GM23338 (cell line): Measurements from ENCODE around the gene HEXB. TPM values are rescaled to one million over a fixed set of nuclear protein-coding genes. Genes with fewer than 3 reads are reported as not detected.

Source experiments
- ATAC-seq: fragments of 200-7000 bp; cut with Tn5 transposase; 3 replicates; pipeline ENCODE4 v1.9.1; 2020
- DNase-seq: peaks from one replicate; pipeline ENCODE4 v3.0.0-alpha.2; 2015; ENCODE audit warnings: low spot score
- H2AFZ ChIP-seq: fragments of 200-600 bp; sonication (generic); 2 replicates; pipeline ENCODE4 v1.8.0; 2016; ENCODE audit warnings: antibody characterized with exemption, mild to moderate bottlenecking, moderate library complexity
- H3F3A ChIP-seq: fragments of 200-600 bp; sonication (generic); replicated peaks from 2 replicates; pipeline ENCODE4 v1.8.0; 2017; ENCODE audit warnings: antibody characterized with exemption, mixed run types, low read depth
- H3K27ac ChIP-seq: fragments of 200-600 bp; sonication (generic); 2 replicates; pipeline ENCODE4 v1.6.1; 2016; ENCODE audit warnings: low read depth
- H3K27me3 ChIP-seq: fragments of 200-600 bp; sonication (generic); 2 replicates; pipeline ENCODE4 v1.8.0; 2016; ENCODE audit warnings: mild to moderate bottlenecking, mixed run types, moderate library complexity; ENCODE audit not compliant: insufficient read depth
- H3K36me3 ChIP-seq: fragments of 200-600 bp; sonication (generic); 2 replicates; pipeline ENCODE4 v1.8.0; 2016; ENCODE audit warnings: mild to moderate bottlenecking; ENCODE audit not compliant: insufficient read depth
- H3K4me1 ChIP-seq: fragments of 200-600 bp; sonication (generic); 2 replicates; pipeline ENCODE4 v1.8.0; 2016; ENCODE audit warnings: mild to moderate bottlenecking, moderate library complexity; ENCODE audit not compliant: insufficient read depth
- H3K4me2 ChIP-seq: fragments of 200-600 bp; sonication (generic); 2 replicates; pipeline ENCODE4 v1.7.1; 2017; ENCODE audit warnings: mixed run types
- H3K4me3 ChIP-seq: fragments of 200-600 bp; sonication (generic); 2 replicates; pipeline ENCODE4 v1.6.1; 2016; ENCODE audit warnings: mixed run types
- H3K79me2 ChIP-seq: fragments of 200-600 bp; sonication (generic); replicated peaks from 2 replicates; pipeline ENCODE4 v1.8.0; 2017; ENCODE audit warnings: mild to moderate bottlenecking; ENCODE audit not compliant: insufficient read depth
- H3K9me2 ChIP-seq: fragments of 200-600 bp; sonication (generic); 2 replicates; pipeline ENCODE4 v1.8.0; 2017; ENCODE audit not compliant: insufficient read depth
- H4K20me1 ChIP-seq: fragments of 200-600 bp; sonication (generic); replicated peaks from 2 replicates; pipeline ENCODE4 v1.8.0; 2017; ENCODE audit warnings: mild to moderate bottlenecking; ENCODE audit not compliant: insufficient read depth
- H3K27ac Mint-ChIP-seq: 2 replicates; pipeline ENCODE4 v1.8.0; 2020; ENCODE audit warnings: inconsistent platforms, mild to moderate bottlenecking, moderate library complexity, mixed read lengths
- H3K27me3 Mint-ChIP-seq: 3 replicates; pipeline ENCODE4 v1.8.0; 2022; ENCODE audit warnings: low read depth, mild to moderate bottlenecking, moderate library complexity, mixed read lengths, inconsistent platforms; ENCODE audit not compliant: insufficient read depth, poor library complexity
- H3K36me3 Mint-ChIP-seq: 3 replicates; pipeline ENCODE4 v1.8.0; 2021; ENCODE audit warnings: low read depth, mild to moderate bottlenecking, inconsistent platforms, moderate library complexity, mixed read lengths
- H3K4me1 Mint-ChIP-seq: 3 replicates; pipeline ENCODE4 v1.8.0; 2020; ENCODE audit warnings: mild to moderate bottlenecking, inconsistent platforms, mixed read lengths
- H3K4me3 Mint-ChIP-seq: 3 replicates; pipeline ENCODE4 v1.8.0; 2021; ENCODE audit warnings: moderate library complexity, mild to moderate bottlenecking, inconsistent platforms, mixed read lengths
- H3K9me3 Mint-ChIP-seq: 3 replicates; pipeline ENCODE4 v1.8.0; 2020; ENCODE audit warnings: moderate library complexity, mild to moderate bottlenecking, inconsistent platforms, mixed read lengths
- CREB1 ChIP-seq: fragments of 250-450 bp; sonication (Bioruptor Pico); IDR thresholded peaks from 2 replicates; pipeline ENCODE4 v1.5.0; 2020; ENCODE audit warnings: low read depth, mild to moderate bottlenecking, moderate library complexity
- EZH2 ChIP-seq: fragments of 200-600 bp; sonication (generic); IDR thresholded peaks from one replicate; pipeline ENCODE4 v1.8.0; 2017; ENCODE audit warnings: antibody characterized with exemption, mild to moderate bottlenecking, low read depth; ENCODE audit not compliant: unreplicated experiment
- EZH2phosphoT487 ChIP-seq: fragments of 200-600 bp; sonication (generic); IDR thresholded peaks from one replicate; pipeline ENCODE4 v1.8.1; 2018; ENCODE audit warnings: antibody characterized with exemption; ENCODE audit not compliant: unreplicated experiment
- JUNB ChIP-seq: IDR thresholded peaks from one replicate; pipeline ENCODE4 v1.6.1; 2016; ENCODE audit warnings: antibody characterized with exemption; ENCODE audit not compliant: unreplicated experiment
- NANOG ChIP-seq: IDR thresholded peaks from 2 replicates; pipeline ENCODE4 v1.6.1; 2016; ENCODE audit warnings: antibody characterized with exemption, borderline replicate concordance
- POLR2AphosphoS5 ChIP-seq: IDR thresholded peaks from 2 replicates; pipeline ENCODE4 v1.6.1; 2016; ENCODE audit warnings: antibody characterized with exemption, low read depth
- STAT1 ChIP-seq: IDR thresholded peaks from one replicate; pipeline ENCODE4 v1.6.1; 2016; ENCODE audit warnings: antibody characterized with exemption; ENCODE audit not compliant: unreplicated experiment
- ZNF114 ChIP-seq: fragments of 250-450 bp; sonication (Bioruptor Pico); IDR thresholded peaks from 2 replicates; pipeline ENCODE4 v1.5.0; 2020; ENCODE audit warnings: mild to moderate bottlenecking, moderate library complexity
- ZNF331 ChIP-seq: fragments of 250-450 bp; sonication (Bioruptor Pico); IDR thresholded peaks from 2 replicates; pipeline ENCODE4 v1.5.0; 2020; ENCODE audit warnings: low read depth, mild to moderate bottlenecking, moderate library complexity
- polyA plus RNA-seq: library from polyadenylated mRNA; unstranded; fragments of >200 nt; fragmentation: Nextera tagmentation; extraction: Ambion mirVana; gene quantifications from 2 replicates; pipeline ENCODE4 v1.2.1, GENCODE V29; 2016
- total RNA-seq: library from RNA; depleted of rRNA; stranded (reverse); fragments of >200 nt; shearing (Covaris generic); gene quantifications from 2 replicates; pipeline ENCODE4 v1.2.3, GENCODE V29; 2014
- TF ChIP-seq, protein P1 (sequence below): fragments of 250-450 bp; sonication (Bioruptor Pico); IDR thresholded peaks from 2 replicates; pipeline ENCODE4 v1.5.0; 2020; ENCODE audit warnings: mild to moderate bottlenecking, moderate library complexity
- TF ChIP-seq, protein P2 (sequence below): IDR thresholded peaks from one replicate; pipeline ENCODE4 v1.6.1; 2018; ENCODE audit warnings: antibody characterized with exemption; ENCODE audit not compliant: unreplicated experiment
- TF ChIP-seq, protein P3 (sequence below), 2 experiments: fragments of 200-600 bp in 1 of 2; sonication (generic) in 1 of 2; conservative IDR thresholded peaks; 2 replicates each; pipeline versions ENCODE4 v1.5.1 to v1.6.1; 2016 to 2017; ENCODE audit warnings: antibody characterized with exemption in 2 of 2, low read depth in 2 of 2, mild to moderate bottlenecking in 2 of 2, moderate library complexity in 1 of 2
- TF ChIP-seq, protein P4 (sequence below): IDR thresholded peaks from 2 replicates; pipeline ENCODE4 v1.6.1; 2016; ENCODE audit warnings: antibody characterized with exemption

HEXB gene
- total and polyA plus RNA-seq, 2 experiments from 2014 or later, result 49.2 to 70.8 TPM

DNA sequence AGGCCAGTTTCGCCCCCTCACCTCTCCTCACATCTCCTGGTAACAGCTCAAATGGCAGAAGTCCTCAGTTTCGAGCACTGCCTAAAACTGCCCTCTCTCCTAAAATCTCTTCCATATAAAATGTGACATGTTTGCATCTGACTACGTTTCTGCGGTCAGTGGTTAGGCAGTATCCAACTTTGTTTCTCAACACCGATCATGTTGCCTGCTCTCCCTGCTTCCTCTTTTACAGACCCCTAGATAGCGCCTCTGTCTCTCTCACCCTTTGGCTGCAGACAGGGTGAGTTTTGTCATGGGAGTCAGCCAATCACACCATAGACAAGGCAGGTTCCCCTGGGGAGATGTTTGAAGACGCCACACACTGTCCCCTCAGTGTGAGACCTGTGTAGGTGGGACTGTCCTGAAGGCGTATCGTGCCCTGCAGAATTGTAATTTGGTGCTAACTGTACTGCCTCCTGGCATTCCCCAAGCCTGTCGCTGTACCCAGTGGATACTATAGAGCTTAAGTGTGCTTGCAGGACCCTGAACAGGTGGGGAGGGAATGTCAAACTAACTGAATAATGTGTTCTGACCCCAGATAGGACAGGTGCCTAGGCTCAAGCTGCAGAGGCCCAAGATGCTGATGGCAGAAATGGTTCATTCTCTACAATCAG lies 1.1 kb downstream of the HEXB start:
- Histone ChIP-seq H3K36me3 (peaks cover 1% of the 10 kb centered on the region; the same call in 1 of the 2 replicates), H3K4me3 (peak overlapping the region; percentile 90), H3K4me2 (peak overlapping the region; percentile 99), H2AFZ (peak overlapping the region; percentile 94), H3K9me2 (peaks cover 5% of the 10 kb centered on the region; the same call in 1 of the 2 replicates), H3K27ac (no peak overlapping the region), H3F3A (0 out of 2 replicates have a peak, but pooled peaks cover 3% of the 10 kb centered on the region), H3K4me1 (peaks cover 8% of the 10 kb centered on the region), H3K27me3 (no peaks in the 10 kb centered on the region), H4K20me1 (no peaks in the 10 kb centered on the region), H3K79me2 (peaks cover 4% of the 10 kb centered on the region; the same call in 1 of the 2 replicates)
- H3K27me3 Mint-ChIP-seq, result peaks cover 10% of the 10 kb centered on the region
- H3K27ac Mint-ChIP-seq, result no peak overlapping the region
- peaks cover 3% of the 10 kb centered on the region; the same call in 2 of the 3 replicates for H3K36me3 Mint-ChIP-seq
- H3K4me3 Mint-ChIP-seq, result peak overlapping the region; percentile 70
- ATAC-seq (peak; percentile 7), DNase-seq (no peak)
- H3K4me1 Mint-ChIP-seq, result peaks cover 11% of the 10 kb centered on the region
- TF ChIP-seq CREB1 (CRISPR knock-in tag), result no peak
- TF ChIP-seq, protein P1, sequence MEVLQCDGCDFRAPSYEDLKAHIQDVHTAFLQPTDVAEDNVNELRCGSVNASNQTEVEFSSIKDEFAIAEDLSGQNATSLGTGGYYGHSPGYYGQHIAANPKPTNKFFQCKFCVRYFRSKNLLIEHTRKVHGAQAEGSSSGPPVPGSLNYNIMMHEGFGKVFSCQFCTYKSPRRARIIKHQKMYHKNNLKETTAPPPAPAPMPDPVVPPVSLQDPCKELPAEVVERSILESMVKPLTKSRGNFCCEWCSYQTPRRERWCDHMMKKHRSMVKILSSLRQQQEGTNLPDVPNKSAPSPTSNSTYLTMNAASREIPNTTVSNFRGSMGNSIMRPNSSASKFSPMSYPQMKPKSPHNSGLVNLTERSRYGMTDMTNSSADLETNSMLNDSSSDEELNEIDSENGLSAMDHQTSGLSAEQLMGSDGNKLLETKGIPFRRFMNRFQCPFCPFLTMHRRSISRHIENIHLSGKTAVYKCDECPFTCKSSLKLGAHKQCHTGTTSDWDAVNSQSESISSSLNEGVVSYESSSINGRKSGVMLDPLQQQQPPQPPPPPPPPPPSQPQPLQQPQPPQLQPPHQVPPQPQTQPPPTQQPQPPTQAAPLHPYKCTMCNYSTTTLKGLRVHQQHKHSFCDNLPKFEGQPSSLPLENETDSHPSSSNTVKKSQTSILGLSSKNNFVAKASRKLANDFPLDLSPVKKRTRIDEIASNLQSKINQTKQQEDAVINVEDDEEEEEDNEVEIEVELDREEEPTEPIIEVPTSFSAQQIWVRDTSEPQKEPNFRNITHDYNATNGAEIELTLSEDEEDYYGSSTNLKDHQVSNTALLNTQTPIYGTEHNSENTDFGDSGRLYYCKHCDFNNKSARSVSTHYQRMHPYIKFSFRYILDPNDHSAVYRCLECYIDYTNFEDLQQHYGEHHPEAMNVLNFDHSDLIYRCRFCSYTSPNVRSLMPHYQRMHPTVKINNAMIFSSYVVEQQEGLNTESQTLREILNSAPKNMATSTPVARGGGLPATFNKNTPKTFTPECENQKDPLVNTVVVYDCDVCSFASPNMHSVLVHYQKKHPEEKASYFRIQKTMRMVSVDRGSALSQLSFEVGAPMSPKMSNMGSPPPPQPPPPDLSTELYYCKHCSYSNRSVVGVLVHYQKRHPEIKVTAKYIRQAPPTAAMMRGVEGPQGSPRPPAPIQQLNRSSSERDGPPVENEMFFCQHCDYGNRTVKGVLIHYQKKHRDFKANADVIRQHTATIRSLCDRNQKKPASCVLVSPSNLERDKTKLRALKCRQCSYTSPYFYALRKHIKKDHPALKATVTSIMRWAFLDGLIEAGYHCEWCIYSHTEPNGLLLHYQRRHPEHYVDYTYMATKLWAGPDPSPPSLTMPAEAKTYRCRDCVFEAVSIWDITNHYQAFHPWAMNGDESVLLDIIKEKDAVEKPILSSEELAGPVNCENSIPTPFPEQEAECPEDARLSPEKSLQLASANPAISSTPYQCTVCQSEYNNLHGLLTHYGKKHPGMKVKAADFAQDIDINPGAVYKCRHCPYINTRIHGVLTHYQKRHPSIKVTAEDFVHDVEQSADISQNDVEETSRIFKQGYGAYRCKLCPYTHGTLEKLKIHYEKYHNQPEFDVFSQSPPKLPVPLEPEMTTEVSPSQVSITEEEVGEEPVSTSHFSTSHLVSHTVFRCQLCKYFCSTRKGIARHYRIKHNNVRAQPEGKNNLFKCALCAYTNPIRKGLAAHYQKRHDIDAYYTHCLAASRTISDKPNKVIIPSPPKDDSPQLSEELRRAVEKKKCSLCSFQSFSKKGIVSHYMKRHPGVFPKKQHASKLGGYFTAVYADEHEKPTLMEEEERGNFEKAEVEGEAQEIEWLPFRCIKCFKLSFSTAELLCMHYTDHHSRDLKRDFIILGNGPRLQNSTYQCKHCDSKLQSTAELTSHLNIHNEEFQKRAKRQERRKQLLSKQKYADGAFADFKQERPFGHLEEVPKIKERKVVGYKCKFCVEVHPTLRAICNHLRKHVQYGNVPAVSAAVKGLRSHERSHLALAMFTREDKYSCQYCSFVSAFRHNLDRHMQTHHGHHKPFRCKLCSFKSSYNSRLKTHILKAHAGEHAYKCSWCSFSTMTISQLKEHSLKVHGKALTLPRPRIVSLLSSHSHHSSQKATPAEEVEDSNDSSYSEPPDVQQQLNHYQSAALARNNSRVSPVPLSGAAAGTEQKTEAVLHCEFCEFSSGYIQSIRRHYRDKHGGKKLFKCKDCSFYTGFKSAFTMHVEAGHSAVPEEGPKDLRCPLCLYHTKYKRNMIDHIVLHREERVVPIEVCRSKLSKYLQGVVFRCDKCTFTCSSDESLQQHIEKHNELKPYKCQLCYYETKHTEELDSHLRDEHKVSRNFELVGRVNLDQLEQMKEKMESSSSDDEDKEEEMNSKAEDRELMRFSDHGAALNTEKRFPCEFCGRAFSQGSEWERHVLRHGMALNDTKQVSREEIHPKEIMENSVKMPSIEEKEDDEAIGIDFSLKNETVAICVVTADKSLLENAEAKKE, result no peak
- no peak for TF ChIP-seq EZH2phosphoT487
- TF ChIP-seq ZNF114 (CRISPR knock-in tag), result no peak
- TF ChIP-seq STAT1, result no peak
- TF ChIP-seq EZH2, result no peak
- TF ChIP-seq, protein P2, sequence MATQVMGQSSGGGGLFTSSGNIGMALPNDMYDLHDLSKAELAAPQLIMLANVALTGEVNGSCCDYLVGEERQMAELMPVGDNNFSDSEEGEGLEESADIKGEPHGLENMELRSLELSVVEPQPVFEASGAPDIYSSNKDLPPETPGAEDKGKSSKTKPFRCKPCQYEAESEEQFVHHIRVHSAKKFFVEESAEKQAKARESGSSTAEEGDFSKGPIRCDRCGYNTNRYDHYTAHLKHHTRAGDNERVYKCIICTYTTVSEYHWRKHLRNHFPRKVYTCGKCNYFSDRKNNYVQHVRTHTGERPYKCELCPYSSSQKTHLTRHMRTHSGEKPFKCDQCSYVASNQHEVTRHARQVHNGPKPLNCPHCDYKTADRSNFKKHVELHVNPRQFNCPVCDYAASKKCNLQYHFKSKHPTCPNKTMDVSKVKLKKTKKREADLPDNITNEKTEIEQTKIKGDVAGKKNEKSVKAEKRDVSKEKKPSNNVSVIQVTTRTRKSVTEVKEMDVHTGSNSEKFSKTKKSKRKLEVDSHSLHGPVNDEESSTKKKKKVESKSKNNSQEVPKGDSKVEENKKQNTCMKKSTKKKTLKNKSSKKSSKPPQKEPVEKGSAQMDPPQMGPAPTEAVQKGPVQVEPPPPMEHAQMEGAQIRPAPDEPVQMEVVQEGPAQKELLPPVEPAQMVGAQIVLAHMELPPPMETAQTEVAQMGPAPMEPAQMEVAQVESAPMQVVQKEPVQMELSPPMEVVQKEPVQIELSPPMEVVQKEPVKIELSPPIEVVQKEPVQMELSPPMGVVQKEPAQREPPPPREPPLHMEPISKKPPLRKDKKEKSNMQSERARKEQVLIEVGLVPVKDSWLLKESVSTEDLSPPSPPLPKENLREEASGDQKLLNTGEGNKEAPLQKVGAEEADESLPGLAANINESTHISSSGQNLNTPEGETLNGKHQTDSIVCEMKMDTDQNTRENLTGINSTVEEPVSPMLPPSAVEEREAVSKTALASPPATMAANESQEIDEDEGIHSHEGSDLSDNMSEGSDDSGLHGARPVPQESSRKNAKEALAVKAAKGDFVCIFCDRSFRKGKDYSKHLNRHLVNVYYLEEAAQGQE, result no peak
- TF ChIP-seq JUNB, result no peak
- TF ChIP-seq, protein P3, sequence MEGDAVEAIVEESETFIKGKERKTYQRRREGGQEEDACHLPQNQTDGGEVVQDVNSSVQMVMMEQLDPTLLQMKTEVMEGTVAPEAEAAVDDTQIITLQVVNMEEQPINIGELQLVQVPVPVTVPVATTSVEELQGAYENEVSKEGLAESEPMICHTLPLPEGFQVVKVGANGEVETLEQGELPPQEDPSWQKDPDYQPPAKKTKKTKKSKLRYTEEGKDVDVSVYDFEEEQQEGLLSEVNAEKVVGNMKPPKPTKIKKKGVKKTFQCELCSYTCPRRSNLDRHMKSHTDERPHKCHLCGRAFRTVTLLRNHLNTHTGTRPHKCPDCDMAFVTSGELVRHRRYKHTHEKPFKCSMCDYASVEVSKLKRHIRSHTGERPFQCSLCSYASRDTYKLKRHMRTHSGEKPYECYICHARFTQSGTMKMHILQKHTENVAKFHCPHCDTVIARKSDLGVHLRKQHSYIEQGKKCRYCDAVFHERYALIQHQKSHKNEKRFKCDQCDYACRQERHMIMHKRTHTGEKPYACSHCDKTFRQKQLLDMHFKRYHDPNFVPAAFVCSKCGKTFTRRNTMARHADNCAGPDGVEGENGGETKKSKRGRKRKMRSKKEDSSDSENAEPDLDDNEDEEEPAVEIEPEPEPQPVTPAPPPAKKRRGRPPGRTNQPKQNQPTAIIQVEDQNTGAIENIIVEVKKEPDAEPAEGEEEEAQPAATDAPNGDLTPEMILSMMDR (conservative IDR thresholded peaks at IDR 0.05; ENCODE audit: low read depth in 2 of 2), result no peak
- no peak for TF ChIP-seq POLR2AphosphoS5
- TF ChIP-seq, protein P4, sequence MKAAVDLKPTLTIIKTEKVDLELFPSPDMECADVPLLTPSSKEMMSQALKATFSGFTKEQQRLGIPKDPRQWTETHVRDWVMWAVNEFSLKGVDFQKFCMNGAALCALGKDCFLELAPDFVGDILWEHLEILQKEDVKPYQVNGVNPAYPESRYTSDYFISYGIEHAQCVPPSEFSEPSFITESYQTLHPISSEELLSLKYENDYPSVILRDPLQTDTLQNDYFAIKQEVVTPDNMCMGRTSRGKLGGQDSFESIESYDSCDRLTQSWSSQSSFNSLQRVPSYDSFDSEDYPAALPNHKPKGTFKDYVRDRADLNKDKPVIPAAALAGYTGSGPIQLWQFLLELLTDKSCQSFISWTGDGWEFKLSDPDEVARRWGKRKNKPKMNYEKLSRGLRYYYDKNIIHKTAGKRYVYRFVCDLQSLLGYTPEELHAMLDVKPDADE, result no peak
- TF ChIP-seq NANOG, result no peak
- TF ChIP-seq ZNF331, result no peak
- no peaks in the 10 kb centered on the region for H3K9me3 Mint-ChIP-seq
